WERI-Rb-1 (cell line): ENCODE measurements around the gene THAP11.

Source experiments
- DNase-seq: peaks from one replicate; pipeline ENCODE4 v3.0.0-alpha.2; 2020
- H3K27ac ChIP-seq: fragments of 250-450 bp; sonication (Bioruptor Pico); 2 replicates; pipeline ENCODE4 v1.5.1; 2020; ENCODE audit warnings: mild to moderate bottlenecking, moderate library complexity
- H3K27me3 ChIP-seq: fragments of 250-450 bp; sonication (Bioruptor Pico); 2 replicates; pipeline ENCODE4 v1.5.1; 2021; ENCODE audit warnings: mild to moderate bottlenecking, low read depth, moderate library complexity; ENCODE audit not compliant: insufficient read depth, severe bottlenecking
- H3K36me3 ChIP-seq: fragments of 250-450 bp; sonication (Bioruptor Pico); 2 replicates; pipeline ENCODE4 v1.5.1; 2020; ENCODE audit warnings: mild to moderate bottlenecking, moderate library complexity
- H3K4me3 ChIP-seq: 2 replicates; pipeline ENCODE4 v1.5.1; 2011; ENCODE audit warnings: low read depth, mild to moderate bottlenecking, control low read depth, low read length
- H3K9me3 ChIP-seq: fragments of 250-450 bp; sonication (Bioruptor Pico); 2 replicates; pipeline ENCODE4 v1.5.1; 2021; ENCODE audit warnings: mild to moderate bottlenecking, moderate library complexity; ENCODE audit not compliant: severe bottlenecking
- CTCF ChIP-seq: IDR thresholded peaks from 2 replicates; pipeline ENCODE4 v1.5.1; 2011; ENCODE audit warnings: low read depth, mild to moderate bottlenecking, control low read depth, inconsistent platforms, low read length

THAP11 gene

GRCh38 chr16:67874372-67874771 lies 32.3 kb downstream of the THAP11 start:
- DNase-seq, result no peak
- H3K27ac ChIP-seq, result no peak overlapping the region
- H3K9me3 ChIP-seq, result no peaks in the 10 kb centered on the region
- no peak overlapping the region for H3K4me3 ChIP-seq
- H3K36me3 ChIP-seq, result peaks cover 73% of the 10 kb centered on the region
- no peak for TF ChIP-seq CTCF
- H3K27me3 ChIP-seq, result no peaks in the 10 kb centered on the region

- Histone ChIP-seq H3K4me3 (no peak overlapping the region), H3K9me3 (no peaks in the 10 kb centered on the region), H3K27me3 (no peaks in the 10 kb centered on the region), H3K36me3 (peaks cover 75% of the 10 kb centered on the region), H3K27ac (no peak overlapping the region)
- no peak for DNase-seq
- no peak for TF ChIP-seq CTCF
Measured at GRCh38 chr16:67877064-67877463, 34.9 kb downstream of the THAP11 start.

GRCh38 chr16:67878232-67878631 lies 36.1 kb downstream of the THAP11 start:
- peaks cover 81% of the 10 kb centered on the region for H3K36me3 ChIP-seq
- no peak overlapping the region for H3K27ac ChIP-seq
- DNase-seq, result no peak
- TF ChIP-seq CTCF, result no peak
- H3K27me3 ChIP-seq, result no peaks in the 10 kb centered on the region
- H3K4me3 ChIP-seq, result no peak overlapping the region
- H3K9me3 ChIP-seq, result no peaks in the 10 kb centered on the region

- Histone ChIP-seq H3K36me3 (peaks cover 87% of the 10 kb centered on the region), H3K27me3 (no peaks in the 10 kb centered on the region), H3K9me3 (no peaks in the 10 kb centered on the region), H3K27ac (no peak overlapping the region), H3K4me3 (no peak overlapping the region)
- no peak for TF ChIP-seq CTCF
- no peak for DNase-seq
Measured at GRCh38 chr16:67878846-67879245, 36.7 kb downstream of the THAP11 start.

GRCh38 chr16:67879462-67879861 lies 37.3 kb downstream of the THAP11 start:
- Histone ChIP-seq H3K27ac (no peak overlapping the region), H3K27me3 (no peaks in the 10 kb centered on the region), H3K9me3 (no peaks in the 10 kb centered on the region), H3K4me3 (no peak overlapping the region), H3K36me3 (peaks cover 91% of the 10 kb centered on the region)
- DNase-seq, result no peak
- no peak for TF ChIP-seq CTCF

GRCh38 chr16:67879936-67880335 lies 37.8 kb downstream of the THAP11 start:
- Histone ChIP-seq H3K27me3 (no peaks in the 10 kb centered on the region), H3K36me3 (peaks cover 92% of the 10 kb centered on the region), H3K27ac (no peak overlapping the region), H3K9me3 (no peaks in the 10 kb centered on the region), H3K4me3 (no peak overlapping the region)
- no peak for DNase-seq
- no peak for TF ChIP-seq CTCF
